ENCODE results near the gene STPG1.

DNA sequence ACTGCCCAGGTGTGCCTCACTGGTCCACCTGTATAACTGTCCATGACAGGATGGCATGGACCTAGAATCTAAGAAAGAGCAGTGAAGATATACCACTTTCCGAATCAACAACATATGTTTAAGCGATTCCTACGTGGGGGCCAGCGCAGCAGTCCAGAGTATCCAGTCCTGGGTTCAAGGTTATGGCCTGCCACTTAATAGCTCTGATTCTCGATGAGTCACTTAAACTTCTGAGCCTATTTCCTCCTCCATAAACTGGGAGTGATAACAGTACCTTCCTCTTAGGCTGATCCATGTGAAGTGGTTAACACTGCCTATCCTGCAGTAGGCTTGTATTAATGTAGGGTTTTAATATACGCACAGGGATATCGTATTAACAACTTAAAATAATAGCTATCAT lies 2.8 kb downstream of the STPG1 start:
- TF ChIP-seq, protein P1, sequence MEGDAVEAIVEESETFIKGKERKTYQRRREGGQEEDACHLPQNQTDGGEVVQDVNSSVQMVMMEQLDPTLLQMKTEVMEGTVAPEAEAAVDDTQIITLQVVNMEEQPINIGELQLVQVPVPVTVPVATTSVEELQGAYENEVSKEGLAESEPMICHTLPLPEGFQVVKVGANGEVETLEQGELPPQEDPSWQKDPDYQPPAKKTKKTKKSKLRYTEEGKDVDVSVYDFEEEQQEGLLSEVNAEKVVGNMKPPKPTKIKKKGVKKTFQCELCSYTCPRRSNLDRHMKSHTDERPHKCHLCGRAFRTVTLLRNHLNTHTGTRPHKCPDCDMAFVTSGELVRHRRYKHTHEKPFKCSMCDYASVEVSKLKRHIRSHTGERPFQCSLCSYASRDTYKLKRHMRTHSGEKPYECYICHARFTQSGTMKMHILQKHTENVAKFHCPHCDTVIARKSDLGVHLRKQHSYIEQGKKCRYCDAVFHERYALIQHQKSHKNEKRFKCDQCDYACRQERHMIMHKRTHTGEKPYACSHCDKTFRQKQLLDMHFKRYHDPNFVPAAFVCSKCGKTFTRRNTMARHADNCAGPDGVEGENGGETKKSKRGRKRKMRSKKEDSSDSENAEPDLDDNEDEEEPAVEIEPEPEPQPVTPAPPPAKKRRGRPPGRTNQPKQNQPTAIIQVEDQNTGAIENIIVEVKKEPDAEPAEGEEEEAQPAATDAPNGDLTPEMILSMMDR (conservative IDR thresholded peaks at IDR 0.05 in 1 of 2, IDR thresholded peaks at IDR 0.05 in 1 of 2; ENCODE audit: extremely low read depth in 1 of 2, insufficient read depth in 1 of 2, low read depth in 1 of 2, low read length in 2 of 2): no peak
- TF ChIP-seq EZH2 (IDR thresholded peaks at IDR 0.05; ENCODE audit: borderline replicate concordance, low read length): no peak

All from mammary epithelial cell (primary cell).